AG04449 (cell line): Measurements from ENCODE around the gene CORO2B.

Experiments used
- CTCF ChIA-PET: fragments of 350-600 bp; formaldehyde crosslinking; extraction: SDS; loops from one replicate; lab custom pipeline; 2021; ENCODE audit warnings: antibody characterized with exemption; lab: Yijun Ruan, JAX
- POLR2A ChIA-PET: fragments of 400-600, 350-600 bp; formaldehyde crosslinking; extraction: SDS; loops from one replicate; lab custom pipeline; 2020; ENCODE audit warnings: antibody characterized with exemption, inconsistent platforms; lab: Yijun Ruan, JAX
- DNase-seq: peaks from one replicate; pipeline ENCODE4 v3.0.0-alpha.2; 2010; ENCODE audit warnings: low read depth, low spot score
- H3K4me3 ChIP-seq: 2 replicates; pipeline ENCODE4 v1.5.1; 2011; ENCODE audit warnings: low read depth, mild to moderate bottlenecking, control low read depth, low read length
- CTCF ChIP-seq: IDR thresholded peaks from one replicate; pipeline ENCODE4 v1.5.1; 2011; ENCODE audit warnings: mild to moderate bottlenecking, moderate library complexity, low read length, control low read depth, inconsistent platforms; ENCODE audit not compliant: insufficient read depth; ENCODE audit errors: missing control alignments

CORO2B gene

GRCh38 chr15:68593828-68594532 is 15.2 kb downstream of the CORO2B start:
- ChIA-PET CTCF (interaction anchor here (1.1 to 3.4 kb wide), 3 partner anchors 44 to 81 kb away, joined by 3 to 13 read pairs (median 3); no protein-coding TSS in a partner anchor), POLR2A (no interaction called here)
- H3K4me3 ChIP-seq = no peak overlapping the region
- no peak for TF ChIP-seq CTCF
- no peak for DNase-seq

GRCh38 chr15:68594533-68595259 is 15.9 kb downstream of the CORO2B start:
- no peak for TF ChIP-seq CTCF
- H3K4me3 ChIP-seq = no peak overlapping the region
- POLR2A ChIA-PET = no interaction called here
- no peak for DNase-seq
- CTCF ChIA-PET = interaction anchor here (3.4 kb wide), 1 partner anchor 80 kb away, joined by 13 read pairs; no protein-coding TSS in a partner anchor

- DNase-seq = no peak
- POLR2A ChIA-PET = no interaction called here
- no peak for TF ChIP-seq CTCF
- H3K4me3 ChIP-seq = no peak overlapping the region
- CTCF ChIA-PET = interaction anchor here (3.4 kb wide), 1 partner anchor 79 kb away, joined by 13 read pairs; no protein-coding TSS in a partner anchor
Observed at GRCh38 chr15:68595260-68595564, 16.4 kb downstream of the CORO2B start.

- H3K4me3 ChIP-seq = no peak overlapping the region
- ChIA-PET POLR2A (no interaction called here), CTCF (no interaction called here)
- TF ChIP-seq CTCF = no peak
- DNase-seq = no peak
Observed at GRCh38 chr15:68595761-68596160, 17.0 kb downstream of the CORO2B start.

GRCh38 chr15:68596691-68597090 is 17.9 kb downstream of the CORO2B start:
- ChIA-PET POLR2A (no interaction called here), CTCF (no interaction called here)
- DNase-seq = no peak
- H3K4me3 ChIP-seq = no peak overlapping the region
- no peak for TF ChIP-seq CTCF

GRCh38 chr15:68597581-68597980 is 18.8 kb downstream of the CORO2B start:
- CTCF ChIA-PET = no interaction called here
- no peak for DNase-seq
- no peak overlapping the region for H3K4me3 ChIP-seq
- POLR2A ChIA-PET = no interaction called here
- TF ChIP-seq CTCF = no peak
